ENCODE measurements around the gene SLC22A1. TPM values are rescaled to one million over a fixed set of nuclear protein-coding genes. Genes with fewer than 3 reads are reported as not detected.

The SLC22A1 gene
- total RNA-seq, 1 experiment from 2014 or later = 0.86 TPM

DNA sequence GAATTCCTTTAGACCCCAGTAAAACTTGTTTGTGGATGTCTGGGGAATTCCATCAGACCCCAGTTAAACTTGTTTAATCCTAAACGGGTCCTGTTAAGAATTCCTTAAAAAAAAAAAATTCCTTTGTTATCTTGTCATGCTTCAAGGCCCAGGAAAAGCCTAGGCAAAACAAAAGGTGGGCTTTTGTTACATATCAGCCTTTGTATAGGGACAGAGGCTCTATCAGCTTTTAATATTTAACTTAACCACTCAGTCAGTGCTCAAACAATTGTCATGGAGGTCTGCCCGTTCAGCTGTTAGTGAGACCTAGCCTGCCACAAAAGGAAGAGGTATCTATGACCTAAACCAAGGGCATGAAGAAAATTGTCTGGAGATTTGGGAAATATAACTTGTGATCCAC is 53.1 kb downstream of the SLC22A1 start (continued):
- no peak for TF ChIP-seq POLR2A (IDR thresholded peaks at IDR 0.05; ENCODE audit: borderline replicate concordance, extremely low read depth, insufficient read depth, insufficient read length)
- no peak for TF ChIP-seq ZFX (IDR thresholded peaks at IDR 0.05)
- TF ChIP-seq CTCF (IDR thresholded peaks at IDR 0.05 in 2 of 3, conservative IDR thresholded peaks at IDR 0.05 in 1 of 3; ENCODE audit: borderline replicate concordance in 1 of 3, insufficient read depth in 1 of 3, low read depth in 2 of 3, low read length in 2 of 3) = no peak
- TF ChIP-seq EGR1 (IDR thresholded peaks at IDR 0.05; ENCODE audit: low read depth) = no peak
- no peak for TF ChIP-seq ELF1 (IDR thresholded peaks at IDR 0.05; ENCODE audit: borderline replicate concordance, low read depth)
- no peak for TF ChIP-seq JUND (IDR thresholded peaks at IDR 0.05)
- TF ChIP-seq REST (IDR thresholded peaks at IDR 0.05; ENCODE audit: low read depth) = no peak

GRCh38 chr6:160177220-160177619 is 55.6 kb downstream of the SLC22A1 start:
- ChIA-PET RAD21 (ENCODE audit: low non-redundant PET in 1 of 2, low total read pairs in 2 of 2, uncharacterized antibody in 2 of 2, unreplicated experiment in 2 of 2) (no interaction called here), CTCF (no interaction called here), POLR2A (no interaction called here)
- Histone ChIP-seq H3K4me1 (ENCODE audit: control insufficient read depth in 1 of 2, insufficient read depth in 2 of 2, low read length in 2 of 2) (no peaks in the 10 kb centered on the region; a peak in 1 of 4 replicates), H4K20me1 (ENCODE audit: insufficient read depth) (no peaks in the 10 kb centered on the region), H3K4me3 (replicated peaks in 1 of 2; ENCODE audit: low read depth in 1 of 2, low read length in 2 of 2) (no peak overlapping the region), H3K27ac (ENCODE audit: low read depth, low read length) (no peak overlapping the region), H3K9ac (ENCODE audit: low read length) (no peak overlapping the region), H3K36me3 (ENCODE audit: control insufficient read depth in 1 of 2, insufficient read depth in 2 of 2, low read length in 2 of 2) (no peaks in the 10 kb centered on the region), H3K79me2 (ENCODE audit: insufficient read depth, low read length) (no peaks in the 10 kb centered on the region), H2AFZ (ENCODE audit: low read depth, low read length, poor library complexity, severe bottlenecking) (no peak overlapping the region), H3K4me2 (ENCODE audit: low read length) (no peak overlapping the region), H3K27me3 (ENCODE audit: insufficient read depth, low read length) (no peaks in the 10 kb centered on the region), H3K9me3 (ENCODE audit: control insufficient read depth in 1 of 2, insufficient read depth in 1 of 2, low read depth in 1 of 2, low read length in 2 of 2) (no peaks in the 10 kb centered on the region), H3K9me2 (ENCODE audit: insufficient read depth) (no peaks in the 10 kb centered on the region)
- DNase-seq (ENCODE audit: low read depth, low spot score) (no peak), ATAC-seq (no peak)
- intact Hi-C loops (cut with micrococcal nuclease) = no loop called here
- no TSS peak for BruUV-seq (replicated peaks)
- no peak for TF ChIP-seq POLR2A (IDR thresholded peaks at IDR 0.05; ENCODE audit: borderline replicate concordance, extremely low read depth, insufficient read depth, insufficient read length)
- TF ChIP-seq, protein P1, sequence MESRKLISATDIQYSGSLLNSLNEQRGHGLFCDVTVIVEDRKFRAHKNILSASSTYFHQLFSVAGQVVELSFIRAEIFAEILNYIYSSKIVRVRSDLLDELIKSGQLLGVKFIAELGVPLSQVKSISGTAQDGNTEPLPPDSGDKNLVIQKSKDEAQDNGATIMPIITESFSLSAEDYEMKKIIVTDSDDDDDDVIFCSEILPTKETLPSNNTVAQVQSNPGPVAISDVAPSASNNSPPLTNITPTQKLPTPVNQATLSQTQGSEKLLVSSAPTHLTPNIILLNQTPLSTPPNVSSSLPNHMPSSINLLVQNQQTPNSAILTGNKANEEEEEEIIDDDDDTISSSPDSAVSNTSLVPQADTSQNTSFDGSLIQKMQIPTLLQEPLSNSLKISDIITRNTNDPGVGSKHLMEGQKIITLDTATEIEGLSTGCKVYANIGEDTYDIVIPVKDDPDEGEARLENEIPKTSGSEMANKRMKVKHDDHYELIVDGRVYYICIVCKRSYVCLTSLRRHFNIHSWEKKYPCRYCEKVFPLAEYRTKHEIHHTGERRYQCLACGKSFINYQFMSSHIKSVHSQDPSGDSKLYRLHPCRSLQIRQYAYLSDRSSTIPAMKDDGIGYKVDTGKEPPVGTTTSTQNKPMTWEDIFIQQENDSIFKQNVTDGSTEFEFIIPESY (IDR thresholded peaks at IDR 0.05; ENCODE audit: extremely low read depth, insufficient replicate concordance, low read length) = no peak
- TF ChIP-seq MAX (IDR thresholded peaks at IDR 0.05) = no peak
- no peak for TF ChIP-seq SIN3A (IDR thresholded peaks at IDR 0.05; ENCODE audit: low read depth)
- no peak for TF ChIP-seq RAD21 (IDR thresholded peaks at IDR 0.05; ENCODE audit: low read depth)
- no peak for TF ChIP-seq ZNF274 (IDR thresholded peaks at IDR 0.05; ENCODE audit: low read depth, low read length)
- TF ChIP-seq REST (IDR thresholded peaks at IDR 0.05; ENCODE audit: low read depth) = no peak
- no peak for TF ChIP-seq TCF7L2 (IDR thresholded peaks at IDR 0.05; ENCODE audit: borderline replicate concordance, extremely low read depth, insufficient read depth, insufficient read length)
- no peak for TF ChIP-seq FOSL1 (IDR thresholded peaks at IDR 0.05; ENCODE audit: low read depth)
- no peak for TF ChIP-seq EGR1 (IDR thresholded peaks at IDR 0.05; ENCODE audit: low read depth)
